IMR-90 (cell line): Measurements from ENCODE around the gene LAMTOR3. TPM values are rescaled to one million over a fixed set of nuclear protein-coding genes. Genes with fewer than 3 reads are reported as not detected.

Source experiments
- ATAC-seq: fragments of 200-7000 bp; cut with Tn5 transposase; 2 replicates; pipeline ENCODE4 v1.9.1; 2020; ENCODE audit warnings: low read depth, mild to moderate bottlenecking, moderate library complexity
- BruUV-seq: library from RNA; stranded (reverse); fragments of 400-500 nt; replicated peaks from 2 replicates; lab custom pipeline; 2021; lab: Mats Ljungman, UMichigan
- CTCF ChIA-PET: fragments of 300-600 bp; formaldehyde crosslinking; extraction: SDS; loops from one replicate; lab custom pipeline; 2021; ENCODE audit warnings: antibody characterized with exemption; lab: Yijun Ruan, JAX
- POLR2A ChIA-PET: fragments of 300-600 bp; sonication (Branson Sonifier 250); formaldehyde crosslinking; loops from one replicate; lab custom pipeline; 2022; ENCODE audit warnings: antibody characterized with exemption; ENCODE audit not compliant: unreplicated experiment; lab: Charles Lee
- DNase-seq: peaks from one replicate; pipeline ENCODE4 v3.0.0; 2013
- H2AFZ ChIP-seq: replicated peaks from 2 replicates; pipeline ENCODE3; 2013; ENCODE audit warnings: low read length, mild to moderate bottlenecking; ENCODE audit not compliant: poor library complexity
- H2AK5ac ChIP-seq: 2 replicates; pipeline ENCODE4 v1.6.1; 2013; ENCODE audit warnings: low read depth, low read length, inconsistent platforms
- H2AK9ac ChIP-seq: replicated peaks from 2 replicates; pipeline ENCODE3; 2013; ENCODE audit warnings: mild to moderate bottlenecking, low read depth, low read length, moderate library complexity; ENCODE audit not compliant: poor library complexity
- H2BK120ac ChIP-seq: 2 replicates; pipeline ENCODE4 v1.6.1; 2013; ENCODE audit warnings: low read depth, low read length, inconsistent platforms
- H2BK15ac ChIP-seq: 3 replicates; pipeline ENCODE4 v1.6.1; 2013; ENCODE audit warnings: low read depth, low read length, inconsistent platforms
- H2BK20ac ChIP-seq: 2 replicates; pipeline ENCODE4 v1.6.1; 2013; ENCODE audit warnings: low read depth, mild to moderate bottlenecking, inconsistent platforms, low read length, moderate library complexity
- H2BK5ac ChIP-seq: 2 replicates; pipeline ENCODE4 v1.6.1; 2013; ENCODE audit warnings: mild to moderate bottlenecking, low read depth, low read length, inconsistent platforms; ENCODE audit not compliant: poor library complexity, severe bottlenecking
- H3K14ac ChIP-seq: replicated peaks from 2 replicates; pipeline ENCODE4 v1.6.1; 2013; ENCODE audit warnings: low read depth, low read length, inconsistent platforms
- H3K18ac ChIP-seq: 2 replicates; pipeline ENCODE4 v1.6.1; 2013; ENCODE audit warnings: low read depth, low read length, control low read depth
- H3K23ac ChIP-seq: 2 replicates; pipeline ENCODE4 v1.6.1; 2013; ENCODE audit warnings: low read depth, low read length, inconsistent platforms
- H3K27ac ChIP-seq: 2 replicates; pipeline ENCODE4 v1.5.1; 2013; ENCODE audit warnings: mild to moderate bottlenecking, control low read depth, low read length; ENCODE audit not compliant: insufficient read depth
- H3K27me3 ChIP-seq: 2 replicates; pipeline ENCODE4 v1.6.1; 2013; ENCODE audit warnings: low read length; ENCODE audit not compliant: control insufficient read depth, insufficient read depth
- H3K36me3 ChIP-seq: 2 replicates; pipeline ENCODE4 v1.6.1; 2013; ENCODE audit warnings: low read length, mixed read lengths; ENCODE audit not compliant: control insufficient read depth, insufficient read depth
- H3K4ac ChIP-seq: 2 replicates; pipeline ENCODE4 v1.6.1; 2013; ENCODE audit warnings: low read depth, low read length, inconsistent platforms
- H3K4me1 ChIP-seq: 2 replicates; pipeline ENCODE4 v1.6.1; 2013; ENCODE audit warnings: low read length, mixed read lengths; ENCODE audit not compliant: control insufficient read depth, insufficient read depth
- H3K4me2 ChIP-seq: 2 replicates; pipeline ENCODE4 v1.6.1; 2013; ENCODE audit warnings: low read depth, mild to moderate bottlenecking, control low read depth, low read length, moderate library complexity
- H3K4me3 ChIP-seq: 2 replicates; pipeline ENCODE4 v1.5.1; 2013; ENCODE audit warnings: low read depth, mild to moderate bottlenecking, control low read depth, low read length, moderate library complexity; ENCODE audit not compliant: insufficient read depth
- H3K56ac ChIP-seq: 2 replicates; pipeline ENCODE4 v1.6.1; 2013; ENCODE audit warnings: low read length, inconsistent platforms; ENCODE audit not compliant: insufficient read depth; ENCODE audit errors: extremely low read depth
- H3K79me1 ChIP-seq, 2 experiments: 2 replicates each; pipeline ENCODE4 v1.6.1; 2013; ENCODE audit warnings: low read length in 2 of 2, inconsistent platforms in 1 of 2, low read depth in 1 of 2
- H3K9ac ChIP-seq: 2 replicates; pipeline ENCODE4 v1.6.1; 2013; ENCODE audit warnings: low read depth, low read length, control low read depth
- H3K9me1 ChIP-seq: 2 replicates; pipeline ENCODE4 v1.6.1; 2013; ENCODE audit warnings: low read length, inconsistent platforms; ENCODE audit not compliant: insufficient read depth
- H3K9me3 ChIP-seq: 2 replicates; pipeline ENCODE4 v1.6.1; 2013; ENCODE audit warnings: low read length; ENCODE audit not compliant: control insufficient read depth, insufficient read depth
- H4K20me1 ChIP-seq: 2 replicates; pipeline ENCODE4 v1.6.1; 2013; ENCODE audit warnings: low read length, inconsistent platforms; ENCODE audit not compliant: insufficient read depth
- H4K5ac ChIP-seq: 2 replicates; pipeline ENCODE4 v1.6.1; 2013; ENCODE audit warnings: mild to moderate bottlenecking, low read depth, low read length, control low read depth
- H4K8ac ChIP-seq, 2 experiments: 2 replicates each; pipeline ENCODE4 v1.6.1; 2013; ENCODE audit warnings: low read depth in 2 of 2, low read length in 2 of 2, control low read depth in 1 of 2, inconsistent platforms in 1 of 2
- H4K91ac ChIP-seq: 2 replicates; pipeline ENCODE4 v1.6.1; 2013; ENCODE audit warnings: low read depth, low read length, inconsistent platforms; ENCODE audit not compliant: insufficient read depth
- BHLHE40 ChIP-seq: fragments of 150-350 bp; IDR thresholded peaks from 2 replicates; pipeline ENCODE4 v1.6.1; 2016; ENCODE audit warnings: mild to moderate bottlenecking, low read depth, low read length
- CEBPB ChIP-seq: IDR thresholded peaks from 2 replicates; pipeline ENCODE4 v1.6.1; 2012; ENCODE audit warnings: low read depth, low read length, improper control_type of control experiment
- CHD1 ChIP-seq: IDR thresholded peaks from 2 replicates; pipeline ENCODE4 v1.6.1; 2012; ENCODE audit warnings: low read depth, low read length, improper control_type of control experiment
- CTCF ChIP-seq: conservative IDR thresholded peaks from 2 replicates; pipeline ENCODE4 v1.5.1; 2012; ENCODE audit warnings: mild to moderate bottlenecking, low read depth, low read length, improper control_type of control experiment
- ELK1 ChIP-seq: fragments of 150-350 bp; IDR thresholded peaks from 2 replicates; pipeline ENCODE4 v1.6.1; 2016; ENCODE audit warnings: low read depth, mild to moderate bottlenecking, low read length, moderate library complexity, borderline replicate concordance
- FOS ChIP-seq: fragments of 150-350 bp; IDR thresholded peaks from 2 replicates; pipeline ENCODE4 v1.6.1; 2016; ENCODE audit warnings: low read depth, low read length
- MAFK ChIP-seq: IDR thresholded peaks from 2 replicates; pipeline ENCODE4 v1.6.1; 2012; ENCODE audit warnings: low read depth, low read length, improper control_type of control experiment
- MAZ ChIP-seq: IDR thresholded peaks from 2 replicates; pipeline ENCODE4 v1.6.1; 2012; ENCODE audit warnings: low read depth, mild to moderate bottlenecking, low read length, improper control_type of control experiment, moderate library complexity, borderline replicate concordance
- MXI1 ChIP-seq: IDR thresholded peaks from 2 replicates; pipeline ENCODE4 v1.6.1; 2012; ENCODE audit warnings: low read depth, mild to moderate bottlenecking, low read length, moderate library complexity, borderline replicate concordance
- NFE2L2 ChIP-seq: fragments of 150-350 bp; IDR thresholded peaks from 2 replicates; pipeline ENCODE4 v1.6.1; 2016; ENCODE audit warnings: low read depth, mild to moderate bottlenecking, low read length
- POLR2A ChIP-seq: IDR thresholded peaks from 2 replicates; pipeline ENCODE4 v1.6.1; 2012; ENCODE audit warnings: mild to moderate bottlenecking, low read depth, low read length
- RAD21 ChIP-seq: IDR thresholded peaks from 2 replicates; pipeline ENCODE4 v1.6.1; 2012; ENCODE audit warnings: low read length, improper control_type of control experiment
- RCOR1 ChIP-seq: IDR thresholded peaks from 2 replicates; pipeline ENCODE4 v1.6.1; 2012; ENCODE audit warnings: mild to moderate bottlenecking, low read length, improper control_type of control experiment; ENCODE audit not compliant: insufficient replicate concordance
- RFX5 ChIP-seq: IDR thresholded peaks from 2 replicates; pipeline ENCODE4 v1.8.0; 2012; ENCODE audit warnings: low read depth, mild to moderate bottlenecking, low read length, moderate library complexity
- SMC3 ChIP-seq: fragments of 150-350 bp; IDR thresholded peaks from 2 replicates; pipeline ENCODE4 v1.6.1; 2016; ENCODE audit warnings: low read depth, mild to moderate bottlenecking, antibody characterized with exemption, low read length, moderate library complexity
- USF2 ChIP-seq: fragments of 150-350 bp; IDR thresholded peaks from 2 replicates; pipeline ENCODE4 v1.6.1; 2017; ENCODE audit warnings: mild to moderate bottlenecking, antibody characterized with exemption, low read length, low read depth
- WGBS, 2 experiments: methylation state at CpG; one replicate each; pipeline versions ENCODE4 v1.1.5 to v1.1.7; 2013; ENCODE audit warnings: missing lambda C conversion rate in 2 of 2; ENCODE audit not compliant: insufficient read length in 1 of 2; ENCODE audit errors: extremely low coverage in 2 of 2; 5-methylcytosine and 5-hydroxymethylcytosine counted together
- dilution Hi-C: fragments of 300-500 bp; cut with HindIII; formaldehyde crosslinking; loops from one replicate; pipeline ENCODE4 v1.14.3; 2018; ENCODE audit warnings: low sequenced_read_pairs; ENCODE audit not compliant: unreplicated experiment
- in situ Hi-C: fragments of 300-500 bp; cut with MboI; formaldehyde crosslinking; loops from 3 replicates; pipeline ENCODE4 v1.14.3; 2019; ENCODE audit warnings: low sequenced_read_pairs, inconsistent platforms, mixed read lengths
- intact Hi-C: fragments of 100-400 bp; cut with micrococcal nuclease; formaldehyde crosslinking; loops from 2 replicates; pipeline ENCODE4 v1.10.0; 2022
- polyA plus RNA-seq, 3 experiments: library from polyadenylated mRNA; depleted of rRNA; stranded (reverse); fragments of >200 nt; gene quantifications; 2 replicates each; pipeline ENCODE4 v1.2.3, GENCODE V29; 2012; ENCODE audit warnings: low replicate concordance in 1 of 3
- total RNA-seq: library from RNA; depleted of rRNA; stranded (reverse); fragments of >200 nt; gene quantifications from 2 replicates; pipeline ENCODE4 v1.2.3, GENCODE V29; 2012

LAMTOR3 gene
- total and polyA plus RNA-seq, 2 of the 4 experiments (the other 2 are of a cell fraction): 28.6 to 35.7 TPM

GRCh38 chr4:99860521-99860920, 33.7 kb downstream of the LAMTOR3 start:
- BruUV-seq: no TSS peak
- CTCF ChIA-PET: no interaction called here

More at GRCh38 chr4:99860521-99860920, 33.7 kb downstream of the LAMTOR3 start:
- no peak overlapping the region for H2AK9ac ChIP-seq
- H3K36me3 ChIP-seq: no peaks in the 10 kb centered on the region
- in situ Hi-C loops: no loop called here
- ATAC-seq (no peak), DNase-seq (no peak)
- no peak overlapping the region for H4K8ac ChIP-seq
- H3K56ac ChIP-seq: no peak overlapping the region
- no peak overlapping the region for H3K23ac ChIP-seq
- no peak overlapping the region for H2BK120ac ChIP-seq
- H3K79me1 ChIP-seq: no peaks in the 10 kb centered on the region
- dilution Hi-C loops: no loop called here
- no peaks in the 10 kb centered on the region for H3K9me1 ChIP-seq
- H3K4ac ChIP-seq: no peak overlapping the region
- no peak overlapping the region for H2AK5ac ChIP-seq
- intact Hi-C loops: no loop called here
- H3K4me1 ChIP-seq: no peaks in the 10 kb centered on the region
- no peak overlapping the region for H2BK20ac ChIP-seq
- H3K18ac ChIP-seq: no peak overlapping the region
- no peaks in the 10 kb centered on the region for H3K9me3 ChIP-seq
- no peak overlapping the region for H2BK15ac ChIP-seq
- no peak overlapping the region for H3K14ac ChIP-seq
- WGBS, 2 experiments: no CpG with 5 or more reads among the region's 2 CpGs
- no peak overlapping the region for H2BK5ac ChIP-seq
- TF ChIP-seq POLR2A: no peak
- TF ChIP-seq CTCF: no peak
- TF ChIP-seq FOS: no peak
- TF ChIP-seq MAFK: no peak
- TF ChIP-seq ELK1: no peak
- no peak for TF ChIP-seq RFX5
- no peak for TF ChIP-seq RCOR1
- no peak for TF ChIP-seq CHD1
- TF ChIP-seq NFE2L2: no peak
- no peak for TF ChIP-seq SMC3
- no peak for TF ChIP-seq USF2
- no peak for TF ChIP-seq MAZ
- TF ChIP-seq RAD21: no peak
- TF ChIP-seq CEBPB: no peak
- no peak for TF ChIP-seq BHLHE40
- no peak for TF ChIP-seq MXI1
- no peak overlapping the region for H3K4me2 ChIP-seq
- H3K9ac ChIP-seq: no peak overlapping the region
- POLR2A ChIA-PET: no interaction called here
- no peak overlapping the region for H4K91ac ChIP-seq
- H4K5ac ChIP-seq: no peak overlapping the region
- peaks cover 12% of the 10 kb centered on the region for H3K27me3 ChIP-seq
- no peaks in the 10 kb centered on the region for H4K20me1 ChIP-seq
- no peak overlapping the region for H2AFZ ChIP-seq
- no peak overlapping the region for H3K27ac ChIP-seq
- no peak overlapping the region for H3K4me3 ChIP-seq
